VCaP (cell line): ENCODE measurements around the gene ZNF431.
A peak's percentile ranks its signal among the peaks of the same experiment; 100 is the strongest.

Experiments
- H3K27ac ChIP-seq: fragments of 450-650 bp; 2 replicates; pipeline ENCODE4 v1.5.1; 2017
- TF ChIP-seq, protein P1 (sequence below): fragments of 450-650 bp; conservative IDR thresholded peaks from 2 replicates; pipeline ENCODE4 v1.5.1; 2017; ENCODE audit warnings: mild to moderate bottlenecking, moderate library complexity

The ZNF431 gene

DNA sequence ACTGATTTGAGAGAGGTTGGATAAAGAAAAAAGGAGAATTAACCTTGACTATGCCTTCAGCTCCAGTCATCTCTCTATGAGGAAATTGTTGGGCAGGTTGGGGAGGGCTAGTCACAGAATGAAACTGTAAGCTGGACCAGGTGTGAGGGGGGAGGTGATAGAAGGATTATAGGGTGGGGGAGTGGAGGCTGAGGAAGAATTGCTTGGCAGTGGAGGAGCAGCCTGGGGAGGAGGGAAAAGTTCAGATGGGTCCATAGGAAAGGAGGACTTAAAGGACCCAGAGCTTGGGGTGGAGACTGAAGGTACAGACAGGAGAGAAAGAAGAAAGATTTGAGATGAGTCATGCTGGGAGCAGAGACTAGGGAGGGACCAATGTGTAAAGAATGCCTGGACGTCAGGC is 8.2 kb upstream of the ZNF431 start:
- H3K27ac ChIP-seq, result no peak overlapping the region
- TF ChIP-seq, protein P1, sequence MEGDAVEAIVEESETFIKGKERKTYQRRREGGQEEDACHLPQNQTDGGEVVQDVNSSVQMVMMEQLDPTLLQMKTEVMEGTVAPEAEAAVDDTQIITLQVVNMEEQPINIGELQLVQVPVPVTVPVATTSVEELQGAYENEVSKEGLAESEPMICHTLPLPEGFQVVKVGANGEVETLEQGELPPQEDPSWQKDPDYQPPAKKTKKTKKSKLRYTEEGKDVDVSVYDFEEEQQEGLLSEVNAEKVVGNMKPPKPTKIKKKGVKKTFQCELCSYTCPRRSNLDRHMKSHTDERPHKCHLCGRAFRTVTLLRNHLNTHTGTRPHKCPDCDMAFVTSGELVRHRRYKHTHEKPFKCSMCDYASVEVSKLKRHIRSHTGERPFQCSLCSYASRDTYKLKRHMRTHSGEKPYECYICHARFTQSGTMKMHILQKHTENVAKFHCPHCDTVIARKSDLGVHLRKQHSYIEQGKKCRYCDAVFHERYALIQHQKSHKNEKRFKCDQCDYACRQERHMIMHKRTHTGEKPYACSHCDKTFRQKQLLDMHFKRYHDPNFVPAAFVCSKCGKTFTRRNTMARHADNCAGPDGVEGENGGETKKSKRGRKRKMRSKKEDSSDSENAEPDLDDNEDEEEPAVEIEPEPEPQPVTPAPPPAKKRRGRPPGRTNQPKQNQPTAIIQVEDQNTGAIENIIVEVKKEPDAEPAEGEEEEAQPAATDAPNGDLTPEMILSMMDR, result no peak

DNA sequence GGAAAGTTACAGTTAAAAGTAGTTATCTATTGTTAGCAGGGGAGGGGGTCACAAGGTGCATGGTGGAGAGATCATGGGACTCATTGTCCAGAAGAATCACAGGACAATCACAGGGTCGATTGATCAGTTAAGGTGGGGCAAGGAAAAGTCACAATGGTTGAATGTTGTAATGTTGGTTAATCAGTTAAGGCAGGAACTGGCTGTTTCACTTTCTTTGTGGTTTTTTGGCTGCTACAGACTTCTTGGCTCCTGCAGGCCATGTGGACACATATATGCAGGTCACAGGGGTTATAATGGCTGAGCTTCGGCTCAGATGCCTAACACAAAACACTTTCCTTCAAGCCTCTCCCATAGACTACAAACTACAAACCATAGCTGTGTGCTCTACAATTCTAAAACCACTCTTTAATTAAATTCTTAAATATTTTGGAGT is 6.9 kb upstream of the ZNF431 start:
- H3K27ac ChIP-seq, result no peak overlapping the region
- TF ChIP-seq, protein P1, result no peak

DNA sequence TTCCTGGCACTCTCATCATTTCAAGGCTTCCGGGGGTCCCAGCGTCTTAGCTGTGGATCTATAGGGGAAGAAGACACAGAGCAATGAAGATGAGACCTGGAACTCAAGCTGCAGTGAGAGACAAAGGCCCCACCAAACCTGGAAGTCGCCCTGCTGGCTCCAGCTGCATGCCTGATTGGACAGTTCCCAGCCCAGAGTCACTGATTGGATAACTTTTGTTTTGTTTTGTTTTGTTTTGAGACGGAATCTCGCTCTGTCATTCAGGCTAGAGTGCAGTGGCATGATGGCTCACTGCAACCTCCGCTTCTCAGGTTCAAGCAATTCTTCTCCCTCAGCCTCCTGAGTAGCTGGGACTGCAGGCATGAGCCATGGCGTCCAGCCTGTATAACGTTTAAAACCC is 6.4 kb upstream of the ZNF431 start:
- TF ChIP-seq, protein P1, result no peak
- no peak overlapping the region for H3K27ac ChIP-seq

DNA sequence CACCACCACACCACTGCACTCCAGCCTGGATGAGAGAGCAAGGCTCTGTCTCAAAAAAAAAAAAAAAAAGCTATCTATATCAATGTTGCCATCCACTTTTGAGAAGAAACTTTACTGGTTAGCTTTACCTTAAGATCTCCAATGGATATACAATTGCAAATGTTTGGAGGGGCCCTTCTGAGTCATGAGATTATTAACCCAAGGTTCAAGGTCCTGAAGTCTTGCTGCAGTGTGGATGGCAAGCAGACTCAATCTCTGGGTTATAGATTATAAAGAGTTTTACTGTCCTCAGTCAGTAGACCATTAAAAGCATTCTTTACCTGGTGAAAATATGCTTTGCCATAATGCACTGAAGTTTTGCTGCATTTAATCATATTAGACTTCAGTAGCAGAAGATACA is 3.7 kb upstream of the ZNF431 start:
- H3K27ac ChIP-seq, result no peak overlapping the region
- TF ChIP-seq, protein P1, result no peak

DNA sequence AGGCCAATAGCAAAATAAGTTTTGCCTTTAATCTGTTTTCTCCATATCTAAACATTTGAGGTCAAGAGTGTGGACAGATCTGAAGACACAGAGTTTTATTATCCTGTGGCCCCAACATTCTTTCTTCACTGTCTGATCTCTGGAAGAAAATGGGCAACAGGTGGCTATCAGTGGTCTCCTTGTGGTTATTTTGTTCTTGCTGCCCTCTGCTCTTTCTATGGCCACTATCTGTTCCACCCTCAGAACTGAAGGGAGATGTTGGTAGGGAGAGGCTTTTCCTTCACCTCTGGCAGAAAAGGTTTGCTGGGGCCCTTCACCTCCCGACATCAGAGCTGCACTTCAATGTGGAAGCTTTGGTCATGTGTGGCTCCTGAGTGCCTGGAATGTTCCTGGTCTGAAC is 834 bp upstream of the ZNF431 start:
- H3K27ac ChIP-seq, result peak overlapping the region; percentile 58; the same call in 1 of the 2 replicates

DNA sequence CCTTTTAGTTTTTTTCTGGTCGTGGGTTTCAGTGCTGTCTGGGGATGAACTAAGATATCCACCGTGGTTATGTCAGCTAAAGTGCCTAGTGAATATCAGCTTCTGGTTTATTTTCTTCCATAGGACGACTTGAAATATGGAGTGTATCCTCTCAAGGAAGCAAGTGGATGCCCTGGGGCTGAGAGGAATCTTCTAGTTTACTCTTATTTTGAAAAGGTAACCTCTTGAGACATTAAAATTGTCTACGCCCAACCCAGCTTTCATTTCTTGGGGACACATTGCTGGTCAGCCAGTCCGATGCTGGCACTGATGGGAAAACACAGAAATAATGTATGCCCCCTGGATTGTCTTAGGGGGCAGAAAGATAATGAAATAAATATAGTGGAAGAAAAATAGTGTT is 1.6 kb downstream of the ZNF431 start:
- TF ChIP-seq, protein P1, result no peak
- H3K27ac ChIP-seq, result no peak overlapping the region

DNA sequence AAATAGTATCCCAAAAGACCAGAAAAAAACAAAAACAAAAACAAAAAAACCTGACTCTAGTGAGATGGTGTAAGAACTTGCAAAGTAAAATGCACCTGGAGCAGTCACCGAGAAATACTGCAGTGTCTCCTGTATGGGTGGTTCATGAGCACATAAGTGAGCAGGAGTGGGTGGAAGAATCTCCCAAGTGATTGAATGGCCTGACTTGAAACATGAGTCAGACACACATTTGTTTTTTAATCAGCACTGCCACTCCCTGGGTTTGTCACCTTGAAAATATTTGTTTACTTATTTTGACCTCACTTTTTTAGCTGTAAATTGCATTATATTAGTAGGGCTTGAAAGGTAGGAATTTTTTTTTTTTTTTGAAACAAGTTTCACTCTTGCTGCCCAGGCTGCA is 2.0 kb downstream of the ZNF431 start:
- no peak overlapping the region for H3K27ac ChIP-seq
- TF ChIP-seq, protein P1, result no peak

DNA sequence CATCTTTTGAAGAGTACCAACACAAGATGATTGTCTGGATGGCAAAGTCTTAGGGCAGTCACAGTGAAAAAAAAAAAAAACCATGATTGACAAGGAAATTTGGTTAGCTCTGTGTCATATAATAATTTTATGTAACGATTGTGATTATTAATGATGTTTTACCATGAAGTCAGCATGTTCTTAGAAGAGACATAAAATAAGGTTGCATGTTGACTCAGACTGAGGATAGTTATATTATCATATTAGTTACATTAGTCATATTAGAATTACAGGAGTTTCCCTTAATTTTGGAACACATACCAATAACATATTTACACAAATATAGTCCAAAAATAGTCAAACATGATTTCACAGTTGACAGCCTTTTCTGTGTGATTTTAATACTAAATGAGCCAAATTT is 5.7 kb downstream of the ZNF431 start:
- TF ChIP-seq, protein P1, result no peak
- no peak overlapping the region for H3K27ac ChIP-seq
